ENCODE results near the gene SLC7A10.

The SLC7A10 gene

DNA sequence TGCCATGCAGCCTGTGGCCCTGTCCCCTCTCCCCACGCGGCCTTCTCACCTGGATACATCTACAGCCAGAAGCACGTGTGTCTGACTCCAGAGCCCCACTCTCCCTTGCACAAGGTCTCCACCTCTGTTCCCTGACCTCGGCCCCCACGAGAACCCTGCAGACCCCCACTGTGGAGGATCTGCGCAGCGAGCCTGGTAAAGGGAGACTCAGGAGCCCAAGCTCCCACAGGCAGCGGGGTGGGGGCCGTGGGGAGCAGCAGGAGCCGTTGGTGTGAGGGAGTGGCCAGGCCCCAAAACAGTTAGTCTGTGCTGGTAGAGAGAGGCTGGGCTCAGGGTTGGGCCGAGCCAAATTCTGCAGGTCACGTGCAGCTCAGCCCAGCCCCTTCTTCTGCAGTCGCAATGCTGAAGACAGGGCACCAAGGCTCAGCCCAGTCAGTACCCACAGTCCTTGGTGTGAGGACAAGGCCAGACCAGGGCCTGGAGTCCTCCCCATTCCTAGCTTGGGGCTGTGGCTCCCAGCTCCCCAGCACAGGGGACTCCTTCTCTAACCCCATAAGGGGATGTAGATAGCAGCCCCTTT, 28.7 kb upstream of the SLC7A10 start:
- FAIRE-seq: no peak

DNA sequence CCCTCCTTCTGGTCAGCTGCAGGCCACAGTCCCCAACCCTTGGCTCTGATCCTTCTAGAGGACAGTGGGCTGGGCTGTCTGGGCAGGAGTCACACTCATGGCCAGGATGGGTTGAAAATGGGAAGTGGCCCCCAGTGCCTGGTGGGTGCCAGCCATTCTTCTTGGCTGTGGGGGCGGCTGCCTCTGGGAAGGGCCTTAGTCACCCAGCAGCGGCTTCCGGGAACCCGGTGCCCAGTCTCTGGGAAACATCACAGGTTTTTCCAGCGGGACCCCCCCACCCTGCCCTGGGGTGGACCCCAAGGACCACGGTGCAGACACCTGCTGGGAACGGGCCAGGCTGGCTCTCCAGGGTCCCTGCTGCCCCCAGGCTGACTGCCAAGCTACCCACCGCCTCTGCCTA, 27.3 kb upstream of the SLC7A10 start:
- FAIRE-seq: no peak

DNA sequence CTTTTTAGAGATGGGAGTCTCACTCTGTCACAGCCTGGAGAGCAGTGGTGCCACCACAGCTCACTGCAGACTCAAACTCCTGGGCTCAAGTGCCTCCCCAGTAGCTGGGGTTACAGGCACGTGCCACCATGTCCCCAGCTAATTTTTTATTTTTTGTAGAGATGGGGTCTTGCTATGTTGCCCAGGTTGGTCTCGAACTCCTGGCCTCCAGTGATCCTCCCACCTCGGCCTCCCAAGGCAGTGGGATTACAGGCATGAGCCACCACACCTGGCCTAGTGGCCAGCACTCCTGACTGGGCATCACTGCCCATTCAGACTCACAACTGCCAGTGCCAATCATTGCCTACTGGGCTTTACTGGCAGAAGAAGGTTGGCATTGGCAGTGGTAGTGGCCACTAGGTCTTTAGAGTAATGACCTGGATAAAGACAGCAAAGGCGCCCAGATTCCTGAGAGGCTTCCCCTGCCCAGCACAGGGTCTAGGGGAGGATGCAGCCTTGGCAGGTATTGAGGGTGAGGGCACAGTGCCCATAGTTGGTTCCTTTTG, 26.8 kb upstream of the SLC7A10 start:
- no peak for FAIRE-seq

DNA sequence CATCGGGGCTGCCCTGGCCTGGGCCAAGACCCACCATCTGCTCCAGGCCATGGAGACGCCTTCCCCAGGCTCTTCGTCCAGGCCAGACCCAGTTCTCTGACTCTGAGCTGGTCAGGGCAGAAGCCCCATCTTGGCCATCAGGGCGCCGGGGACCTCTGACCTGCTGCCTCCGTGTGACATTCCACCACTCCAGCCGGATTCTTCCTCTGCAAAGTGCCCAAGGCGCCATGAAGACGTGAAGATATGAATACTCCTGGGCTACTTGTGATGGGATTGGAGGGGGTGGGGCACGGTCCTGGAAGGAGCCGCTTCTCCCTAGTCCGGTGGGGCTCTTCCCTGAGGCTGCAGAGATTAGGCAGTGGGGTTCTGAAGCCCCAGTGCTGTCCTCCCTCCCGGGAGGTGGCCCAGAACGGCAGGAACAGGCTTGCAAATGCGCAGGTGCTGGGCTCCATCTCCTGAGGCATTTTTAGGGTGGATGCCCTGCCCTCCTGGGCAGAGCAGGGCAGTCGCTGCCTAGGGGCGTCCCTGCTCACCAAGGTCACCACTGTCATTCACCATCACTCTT, 26.0 kb upstream of the SLC7A10 start:
- FAIRE-seq: no peak

DNA sequence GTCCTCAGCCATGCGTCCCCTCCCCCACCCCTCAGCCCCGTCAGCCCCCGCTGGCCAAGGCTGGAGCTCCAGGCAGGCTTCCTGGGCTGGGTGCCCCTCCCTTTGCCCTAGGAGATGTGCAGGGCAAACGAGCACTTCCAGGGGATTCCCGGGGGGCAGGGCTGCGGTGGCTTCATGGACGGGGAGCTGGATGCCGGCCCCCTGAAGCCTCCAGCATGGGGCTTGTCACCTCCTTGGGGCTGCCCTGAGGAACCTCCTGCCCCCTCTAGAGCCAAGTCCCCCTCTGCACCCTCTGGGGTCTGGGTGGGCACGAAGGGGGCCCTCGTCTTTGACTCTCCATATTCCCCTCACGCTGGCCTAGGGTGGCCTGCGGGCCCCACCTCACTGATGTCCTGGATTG, 25.4 kb upstream of the SLC7A10 start:
- FAIRE-seq: no peak

DNA sequence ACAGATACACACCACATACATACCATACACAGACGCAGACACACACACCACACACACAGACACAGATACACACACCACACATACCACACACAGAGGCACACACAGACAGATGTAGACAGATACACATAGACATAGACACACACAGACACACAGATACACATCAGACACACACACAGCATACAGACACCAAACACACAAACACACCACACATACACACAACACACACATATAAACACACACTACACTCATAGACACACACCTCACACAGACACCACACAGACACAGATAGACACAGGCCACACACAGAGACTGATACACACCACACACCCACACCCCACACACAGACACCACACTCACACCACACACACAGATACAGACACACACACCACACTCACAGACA, 24.9 kb upstream of the SLC7A10 start:
- no peak for FAIRE-seq

DNA sequence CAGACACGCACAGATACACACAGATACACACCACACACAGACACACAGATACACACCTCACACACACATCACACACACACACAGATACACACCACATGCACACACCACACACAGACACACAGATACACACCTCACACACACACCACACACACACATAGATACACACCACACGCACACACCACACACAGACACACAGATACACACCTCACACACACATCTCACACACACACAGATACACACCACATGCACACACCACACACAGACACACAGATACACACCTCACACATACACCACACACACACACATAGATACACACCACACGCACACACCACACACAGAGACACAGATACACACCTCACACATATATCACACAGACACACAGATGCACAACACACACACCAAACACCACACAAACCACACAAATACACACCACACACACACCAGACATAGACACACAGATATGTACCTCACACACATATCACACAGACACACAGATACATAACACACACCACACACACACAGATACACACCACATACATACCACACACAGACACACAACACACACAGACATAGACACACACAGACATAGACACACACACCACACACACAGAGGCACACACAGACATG, 24.2 kb upstream of the SLC7A10 start:
- peak; percentile 81 for FAIRE-seq

DNA sequence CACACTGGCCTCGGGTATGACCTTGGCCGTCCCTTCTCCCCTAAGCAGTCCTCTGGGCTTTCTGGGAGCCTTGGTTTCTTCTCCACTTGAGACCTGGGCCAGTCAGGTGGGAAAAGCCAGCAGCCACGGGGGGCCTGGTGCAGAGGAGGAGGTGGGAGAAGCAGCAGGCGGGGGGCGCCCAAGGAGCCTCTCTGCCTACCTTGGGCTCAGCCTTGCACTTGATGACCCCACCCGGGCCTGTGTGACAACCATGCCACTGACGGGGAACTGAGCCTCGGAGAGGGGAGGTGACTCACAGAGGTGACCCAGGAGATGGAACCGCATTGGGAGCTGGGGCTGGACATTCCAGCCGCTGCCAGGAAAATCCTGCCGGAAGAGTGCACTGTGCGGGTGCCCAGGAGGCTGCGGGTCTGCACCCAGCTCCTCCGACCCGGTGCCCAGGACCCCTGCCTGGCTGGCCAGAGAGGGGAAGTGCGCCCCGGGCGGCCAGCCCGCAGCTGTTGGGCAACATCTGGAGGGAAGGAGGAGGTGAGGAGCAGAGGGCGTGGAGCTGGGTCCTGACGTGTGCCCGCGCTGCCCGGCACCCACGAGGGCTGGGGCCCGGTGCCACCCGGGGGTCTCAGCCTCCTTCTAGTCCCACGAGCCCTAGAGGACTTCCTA, 23.4 kb upstream of the SLC7A10 start:
- no peak for FAIRE-seq

DNA sequence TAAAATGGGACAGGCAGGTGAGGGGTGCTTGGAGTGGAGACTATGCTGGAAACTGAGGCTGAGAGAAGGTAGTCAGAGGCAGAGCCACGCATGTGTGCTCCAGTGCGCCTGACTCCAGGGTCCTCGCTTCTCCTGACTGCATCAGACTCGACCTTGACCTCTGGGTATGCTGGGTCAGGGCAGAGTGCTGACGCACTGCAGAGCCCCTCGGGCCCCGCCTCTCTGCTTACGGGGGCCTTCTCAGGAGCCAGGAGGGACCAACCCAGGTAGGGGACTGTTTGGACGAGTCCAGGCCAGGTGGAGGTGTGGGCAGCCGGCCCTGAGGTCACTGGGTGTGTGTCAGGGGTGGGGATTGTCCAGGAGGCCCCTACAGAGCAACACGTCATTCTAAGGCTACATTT, 22.9 kb upstream of the SLC7A10 start:
- no peak for FAIRE-seq

DNA sequence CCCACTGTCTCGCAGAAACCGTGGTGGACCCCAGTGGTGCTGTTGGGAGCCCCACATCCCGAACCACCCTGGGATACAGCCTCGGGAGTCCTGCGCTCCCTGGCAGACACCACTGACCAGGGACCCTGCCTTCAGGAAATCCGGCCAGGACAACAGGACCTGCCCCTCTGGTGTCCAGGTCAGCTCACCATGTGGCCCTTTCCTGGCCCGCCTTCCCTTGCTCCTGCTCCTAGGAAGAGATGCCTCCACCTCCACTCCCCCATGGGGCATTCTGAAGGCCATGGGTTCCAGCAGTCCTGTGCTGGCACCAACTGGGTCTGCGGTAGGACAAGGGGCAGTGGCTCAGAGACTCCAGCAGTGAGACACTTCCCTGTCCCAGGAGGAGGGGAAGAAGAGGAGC, 22.5 kb upstream of the SLC7A10 start:
- FAIRE-seq: no peak

DNA sequence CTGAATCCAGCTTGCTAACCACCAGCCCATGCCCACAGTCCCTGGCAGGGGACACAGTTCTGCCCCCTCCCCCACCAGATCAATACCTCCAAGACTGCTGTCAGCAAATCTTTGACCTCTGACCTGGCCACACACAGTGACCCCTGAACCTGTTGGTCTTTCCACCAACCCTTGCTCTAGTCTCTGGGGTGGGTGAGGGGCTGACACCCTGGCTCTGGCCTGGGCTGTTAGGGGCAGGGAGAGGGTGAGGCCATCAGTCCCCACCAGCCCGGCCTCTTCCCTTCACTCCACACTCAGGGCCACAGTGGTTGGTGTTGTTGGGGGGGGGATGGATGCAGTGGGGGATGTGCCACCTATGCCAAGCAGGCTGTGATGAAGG, 21.8 kb upstream of the SLC7A10 start:
- no peak for FAIRE-seq

DNA sequence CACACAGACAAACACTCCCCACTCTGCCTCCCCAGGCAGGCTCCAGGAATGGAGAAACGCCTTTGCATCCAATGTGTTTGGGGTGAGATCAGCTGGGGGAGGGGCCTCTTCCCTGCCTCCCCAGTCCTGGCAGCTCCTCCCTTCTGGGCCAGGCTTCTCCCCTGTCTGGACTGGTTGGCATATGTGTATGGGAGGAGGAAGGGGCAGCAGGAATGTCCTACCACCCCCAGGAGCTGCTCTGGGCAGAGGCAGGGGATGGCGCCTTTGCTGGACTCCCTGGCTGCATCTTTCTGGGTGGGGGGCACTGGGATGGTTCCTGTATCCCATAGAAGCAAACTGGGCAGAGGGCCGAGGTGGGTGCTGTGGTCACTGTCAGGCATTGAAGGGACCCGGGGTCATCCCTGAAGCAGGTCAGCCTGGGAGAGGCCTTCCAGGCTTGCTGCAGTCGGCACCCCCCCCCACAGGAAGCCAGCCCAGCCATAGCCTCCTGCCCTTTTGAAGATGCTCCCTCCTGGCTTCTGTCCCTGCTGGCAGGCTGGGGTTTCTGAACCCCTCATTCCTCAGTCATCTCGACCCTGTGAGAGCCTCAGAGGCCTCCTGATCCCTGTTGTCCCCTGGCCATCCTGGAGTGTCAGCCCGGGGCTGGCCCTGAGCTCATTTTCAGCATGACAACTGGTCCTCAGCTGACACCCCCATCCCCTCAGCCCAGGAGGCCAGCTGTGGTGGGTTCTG, 21.2 kb upstream of the SLC7A10 start:
- FAIRE-seq: no peak

DNA sequence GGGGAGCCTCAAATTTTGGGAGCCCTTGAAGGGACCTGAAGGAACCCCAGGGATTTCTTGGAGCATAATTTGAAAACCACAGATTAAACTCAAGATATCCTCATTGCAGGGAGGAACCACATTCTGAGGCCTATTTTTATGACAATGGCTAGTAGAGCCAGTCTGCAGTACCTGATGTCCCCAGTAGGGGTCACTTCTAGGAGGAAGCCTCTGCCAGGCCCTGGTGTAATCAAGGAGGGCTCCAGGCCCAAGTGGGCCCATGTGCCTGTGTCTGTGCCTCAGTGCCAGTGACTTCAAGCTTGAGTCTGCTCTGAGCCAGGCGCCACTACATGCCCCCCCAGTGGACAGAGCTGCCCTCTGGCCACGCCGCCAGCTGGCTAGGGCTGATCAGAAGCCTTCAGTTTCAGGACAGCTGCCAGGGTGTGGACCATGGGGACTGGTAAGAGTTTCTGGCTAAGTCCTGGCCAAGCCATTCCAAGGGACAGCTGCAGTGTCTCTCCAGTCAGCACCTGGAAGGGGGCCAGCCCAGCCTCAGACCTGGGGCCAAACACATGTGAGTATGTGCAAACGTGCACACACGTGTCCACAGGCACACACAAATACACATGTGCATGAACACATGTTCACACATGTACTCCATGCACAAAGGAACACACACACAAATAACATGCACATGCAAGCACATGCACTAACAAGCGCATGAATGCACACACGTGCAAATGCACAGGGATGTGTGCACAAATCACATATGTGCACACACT, 20.5 kb upstream of the SLC7A10 start:
- FAIRE-seq: no peak

DNA sequence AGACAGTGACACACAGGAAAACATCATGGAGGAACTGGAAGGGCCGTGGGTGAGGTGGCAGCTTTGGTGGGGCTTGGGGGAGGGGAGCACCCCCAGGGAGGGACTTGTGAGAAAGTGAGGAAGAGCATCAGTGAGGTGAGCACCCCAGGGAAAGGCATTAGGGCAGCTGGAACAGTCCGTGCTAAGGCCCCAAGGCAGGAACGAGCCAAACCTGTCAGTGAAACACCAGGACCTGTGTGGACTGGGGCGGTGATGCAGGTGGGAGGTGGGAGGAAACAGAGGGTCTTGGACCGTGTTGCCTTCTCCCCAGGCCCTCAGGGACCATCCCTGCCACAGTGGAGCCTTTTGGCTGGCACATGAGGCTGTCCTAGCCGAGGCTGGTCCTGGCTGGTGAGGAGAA, 17.3 kb upstream of the SLC7A10 start:
- FAIRE-seq: no peak

DNA sequence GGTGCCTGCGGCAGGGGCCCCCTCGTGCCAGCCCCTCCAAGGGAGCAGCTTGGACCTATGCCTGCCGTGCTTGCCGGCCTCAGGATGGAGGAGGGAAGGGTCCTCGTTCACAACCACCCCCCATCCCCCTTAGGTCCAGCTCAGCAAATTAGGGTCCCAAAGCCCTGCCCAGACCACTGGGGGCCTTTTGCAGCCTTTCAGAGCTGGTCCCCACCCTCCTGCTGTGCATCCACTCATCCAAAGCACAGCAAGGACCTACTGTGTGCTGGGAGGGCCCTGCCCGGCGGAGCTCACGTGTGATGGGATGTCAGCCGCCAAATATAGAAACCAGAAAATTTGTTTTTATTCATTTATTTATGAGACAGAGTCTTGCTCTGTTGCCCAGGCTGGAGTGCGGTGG, 16.5 kb upstream of the SLC7A10 start:
- FAIRE-seq: no peak

DNA sequence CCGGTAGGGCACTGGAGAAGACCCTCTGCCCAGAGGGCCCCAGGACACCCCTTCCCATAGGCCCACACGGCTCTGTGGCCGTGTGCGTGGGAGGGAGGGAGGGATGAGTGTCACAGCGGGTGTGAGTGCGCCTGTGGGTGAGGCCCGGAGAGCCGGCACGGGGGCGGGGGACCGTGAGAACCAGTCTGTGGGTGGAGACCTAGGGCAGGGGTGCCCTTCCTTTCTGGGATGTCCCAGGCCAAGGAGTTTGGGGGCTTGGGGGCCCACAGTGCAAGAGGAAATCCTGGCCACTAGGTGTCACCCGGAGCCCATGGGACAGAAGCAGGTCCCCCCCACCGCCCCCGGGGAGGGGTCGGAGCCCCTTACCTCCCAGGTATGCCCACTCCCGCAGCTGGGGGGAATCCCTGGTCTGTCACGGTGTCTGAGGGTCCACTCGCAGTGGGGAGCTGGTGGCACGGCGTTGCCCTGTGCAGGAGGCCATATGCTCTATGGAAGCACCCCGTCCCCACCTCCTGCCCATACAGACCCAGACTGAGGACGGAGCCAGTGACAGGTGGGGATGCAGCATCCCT, 16.0 kb upstream of the SLC7A10 start:
- FAIRE-seq: no peak

DNA sequence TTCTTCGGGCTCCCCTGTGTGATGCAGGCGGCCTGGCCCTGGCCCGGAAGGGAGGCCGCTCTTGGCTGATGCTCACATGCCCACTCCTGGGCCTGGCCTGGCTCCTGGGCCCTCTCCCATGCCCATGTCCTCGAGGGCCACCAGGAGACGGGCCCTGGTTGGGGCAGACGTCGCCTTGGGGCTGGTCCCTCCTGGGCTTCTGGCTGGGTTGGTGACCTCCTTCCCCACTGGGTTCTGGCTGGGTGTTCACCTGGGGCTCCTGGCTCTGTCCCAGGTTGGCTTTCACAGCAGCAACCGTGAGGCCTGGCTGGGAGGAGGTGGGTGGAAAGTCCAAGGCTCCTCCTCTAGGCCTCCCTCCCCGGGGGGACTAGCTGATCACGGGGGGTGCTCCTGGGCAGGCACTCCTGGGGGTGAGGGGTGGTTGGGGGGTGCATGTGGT, 15.5 kb upstream of the SLC7A10 start:
- FAIRE-seq: no peak

DNA sequence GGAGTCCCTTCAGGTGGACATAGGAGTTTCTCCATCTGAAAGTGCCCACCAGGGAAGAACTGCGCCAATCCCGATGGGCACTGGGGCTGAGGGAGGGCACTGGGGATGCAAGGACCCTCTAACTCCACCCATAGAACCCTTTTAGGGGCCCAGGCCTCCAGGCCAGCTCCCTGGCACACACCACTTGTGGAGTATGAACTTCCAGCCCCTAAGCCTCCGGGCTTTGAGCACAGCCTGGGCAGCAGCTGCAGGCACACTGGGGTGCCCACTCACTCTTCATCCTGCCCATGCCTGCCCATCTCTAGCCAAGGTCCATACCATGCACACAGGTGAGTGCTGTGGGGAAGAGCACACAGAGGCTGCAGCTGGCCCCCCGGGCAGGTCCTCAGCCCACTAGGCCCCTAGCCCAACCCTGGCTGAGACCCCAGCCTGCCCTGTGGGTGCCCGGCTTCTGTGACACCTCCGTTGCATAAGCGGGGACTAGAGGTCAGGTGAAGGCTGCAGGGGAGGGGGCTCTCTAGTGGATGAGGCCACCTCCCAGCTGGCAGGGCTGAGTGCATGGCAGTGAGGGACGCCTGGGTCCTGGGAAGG, 14.6 kb upstream of the SLC7A10 start:
- no peak for FAIRE-seq

DNA sequence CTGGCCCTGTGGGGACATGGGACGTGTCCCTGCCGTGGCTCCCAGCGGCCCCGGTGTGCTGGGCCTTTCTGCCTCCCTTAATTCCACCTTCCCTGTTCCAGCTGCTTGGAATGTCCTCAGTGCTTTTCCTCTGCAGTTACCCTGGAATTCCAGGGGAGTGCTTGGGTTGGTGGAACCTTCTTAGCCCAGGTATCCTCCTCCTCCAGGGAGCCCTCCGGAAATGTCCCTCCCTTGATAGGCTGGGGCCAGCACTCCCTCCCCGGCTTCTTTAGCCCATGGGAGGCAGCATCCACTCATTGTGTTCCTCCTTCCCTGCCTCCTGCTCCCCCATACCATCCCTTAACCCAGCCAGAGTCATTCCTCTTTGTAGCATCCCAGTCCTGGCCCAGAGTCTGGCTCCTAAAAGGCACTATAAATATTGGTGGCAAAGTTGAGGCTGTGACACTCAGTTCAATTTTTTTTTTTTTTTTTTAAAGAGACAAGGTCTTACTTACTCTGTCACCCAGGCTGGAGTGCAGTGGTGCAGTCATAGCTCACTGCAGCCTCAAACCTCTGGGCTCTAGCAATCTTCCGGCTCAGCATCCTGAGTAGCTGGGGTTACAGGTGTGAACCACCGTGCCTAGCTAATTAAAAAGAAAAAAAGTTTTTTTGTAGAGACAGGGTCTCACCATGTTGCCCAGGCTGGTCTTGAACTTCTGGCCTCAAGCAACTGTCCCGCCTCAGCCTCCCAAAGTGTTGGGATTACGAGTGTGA, 13.7 kb upstream of the SLC7A10 start:
- no peak for FAIRE-seq

DNA sequence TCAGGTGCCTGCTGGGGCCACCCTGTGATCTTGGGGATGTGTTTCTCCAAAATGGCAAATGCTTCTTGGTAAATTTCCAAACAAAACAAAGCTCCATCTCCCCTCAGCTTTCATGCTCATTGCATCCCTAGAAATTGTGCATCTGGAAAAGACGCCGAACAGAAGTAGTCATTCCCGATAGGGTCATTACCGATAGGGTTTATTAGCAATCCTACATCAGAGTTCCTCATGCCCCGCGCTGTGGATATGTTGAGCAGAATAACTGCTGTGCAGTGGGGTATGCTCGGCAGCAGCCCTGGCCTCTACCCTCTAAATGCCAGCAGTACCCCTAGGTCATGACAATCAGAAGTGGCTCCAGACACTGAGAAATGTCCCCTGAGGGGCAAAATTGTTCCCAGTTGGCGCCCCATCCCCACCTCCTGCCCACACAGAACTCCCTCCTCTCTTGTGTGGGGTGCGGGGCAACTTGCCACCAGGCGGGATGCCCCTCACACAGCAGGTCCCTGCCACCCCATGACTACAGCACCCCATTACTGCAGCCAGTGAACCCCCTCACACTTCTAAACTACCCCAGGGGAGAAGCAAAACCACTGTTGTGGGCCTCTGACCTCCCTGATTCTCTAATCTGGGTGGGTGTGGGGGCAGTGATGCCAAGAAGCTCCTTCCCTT, 13.0 kb upstream of the SLC7A10 start:
- no peak for FAIRE-seq

Data from colon (tissue), 2 donors.